DMS153 (cell line): ENCODE measurements around the gene RIC1.
"Not testable (repeated sequence)": the region's sequence is repeated elsewhere in the genome, so short reads cannot be mapped to it uniquely, and the experiment has no call there.

ENCODE experiments used
- DNase-seq: peaks from one replicate; lab custom pipeline; 2025; lab: John Stamatoyannopoulos, UW

RIC1 gene

DNA sequence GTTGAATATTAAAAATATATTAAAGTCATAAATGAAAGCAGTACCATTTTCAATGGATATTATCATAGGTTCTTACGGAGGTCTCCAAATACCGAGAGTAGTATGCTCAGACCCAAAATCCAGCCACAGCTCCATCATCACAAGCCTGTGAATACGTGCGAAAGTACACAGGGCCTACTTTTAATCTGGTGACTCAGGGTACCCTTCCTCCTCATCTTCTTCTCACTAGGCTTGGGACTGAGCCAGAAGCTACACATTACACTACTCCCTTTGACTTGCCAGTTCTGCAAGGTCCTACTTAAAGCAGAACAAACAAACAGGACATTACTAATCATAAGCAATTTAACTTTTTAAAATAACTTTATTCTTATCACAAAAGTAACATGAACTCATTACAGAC lies 7.6 kb upstream of the RIC1 start:
- DNase-seq: no peak

DNA sequence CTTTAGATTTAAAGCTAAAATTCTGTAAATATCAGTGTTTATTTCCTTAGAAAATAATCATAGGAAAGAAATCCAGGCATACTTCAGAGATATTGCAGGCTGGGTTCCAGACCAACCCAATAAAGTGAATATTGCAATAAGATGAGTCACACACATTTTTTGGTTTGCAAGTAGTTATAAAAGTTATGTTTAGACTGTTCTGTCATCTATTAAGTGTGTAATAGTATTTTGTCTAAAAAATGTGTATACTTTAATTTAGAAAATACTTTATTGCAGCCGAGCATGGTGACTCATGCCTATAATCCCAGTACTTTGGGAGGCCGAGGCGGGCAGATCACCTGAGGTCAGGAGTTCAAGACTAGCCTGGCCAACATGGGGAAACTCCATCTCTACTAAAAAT lies 6.9 kb upstream of the RIC1 start:
- no peak for DNase-seq

GRCh38 chr9:5624655-5625054 lies 4.3 kb upstream of the RIC1 start:
- no peak for DNase-seq

- DNase-seq: no peak
These were observed 1.9 kb upstream of the RIC1 start for GRCh38 chr9:5626727-5627634.

DNA sequence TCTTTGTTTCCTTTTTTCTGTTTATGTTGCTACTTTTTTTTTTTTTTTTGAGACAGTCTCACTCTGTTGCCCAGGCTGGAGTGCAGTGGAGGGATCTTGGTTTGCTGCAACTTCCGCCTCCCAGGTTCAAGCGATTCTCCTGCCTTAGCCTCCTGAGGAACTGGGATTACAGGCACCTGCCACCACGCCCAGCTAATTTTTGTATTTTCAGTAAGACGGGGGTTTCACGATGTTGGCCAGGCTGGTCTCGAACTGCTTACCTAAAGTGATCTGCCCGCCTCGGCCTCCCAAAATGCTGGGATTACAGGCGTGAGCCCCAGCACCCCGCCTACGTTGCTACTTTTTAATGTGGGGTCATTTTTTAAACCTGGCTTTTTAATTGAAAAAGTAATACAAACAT lies 1.2 kb upstream of the RIC1 start:
- not testable (repeated sequence) for DNase-seq

DNA sequence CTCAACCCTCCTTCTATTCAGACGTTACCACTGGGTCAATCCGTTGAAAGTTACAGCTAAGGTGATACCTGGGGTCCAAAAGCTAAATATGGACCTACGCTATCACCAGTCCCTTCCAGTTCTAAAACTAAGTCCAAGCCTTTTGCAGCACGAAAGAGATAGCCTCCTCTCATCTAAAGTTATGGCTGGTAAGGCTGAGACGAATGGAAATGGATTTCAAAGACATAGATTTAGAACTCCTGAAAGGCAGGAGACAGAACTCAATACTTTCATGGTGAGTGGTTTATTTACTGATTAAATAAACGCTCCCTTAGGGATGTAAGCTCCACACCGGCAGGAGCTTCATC lies 751 bp upstream of the RIC1 start:
- DNase-seq: no peak

DNA sequence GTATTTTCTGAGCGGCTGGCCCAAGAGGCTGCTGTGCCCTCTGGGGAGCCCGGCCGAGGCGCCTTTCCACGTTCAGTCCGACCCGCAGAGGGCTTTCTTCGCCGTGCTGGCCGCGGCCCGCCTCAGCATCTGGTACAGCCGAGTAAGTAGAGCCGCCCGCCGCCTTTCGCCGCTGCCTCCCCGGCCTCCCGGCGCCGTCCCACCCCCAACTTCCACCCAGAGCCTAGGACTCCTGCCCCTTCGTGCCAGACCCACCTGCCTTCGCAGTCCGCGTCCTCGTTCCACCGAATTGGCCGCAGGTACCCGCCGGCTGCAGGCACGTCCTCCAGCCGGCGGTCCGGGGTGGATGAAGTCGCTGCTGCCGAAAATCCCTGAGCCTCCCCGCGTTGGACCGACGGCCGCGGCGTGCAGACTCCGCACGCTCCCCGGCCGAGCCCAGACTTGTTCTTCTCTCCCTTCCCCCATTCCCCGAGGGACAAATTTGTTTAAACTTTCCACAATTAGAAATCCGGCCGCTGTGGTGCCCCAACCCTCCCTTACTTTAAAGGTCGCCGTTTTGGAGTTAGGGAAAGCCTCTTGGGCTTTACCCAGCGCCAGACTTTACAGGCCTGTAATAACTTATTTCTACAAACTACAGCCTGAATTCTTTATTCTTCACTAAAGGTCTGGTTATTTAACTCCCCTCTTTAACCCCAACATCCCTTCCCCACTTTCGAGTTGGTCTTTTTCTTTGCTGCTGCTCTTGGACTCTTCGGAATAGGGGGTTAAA lies 589 bp downstream of the RIC1 start:
- peak; percentile 9 for DNase-seq

GRCh38 chr9:5630081-5630507 lies 1.2 kb downstream of the RIC1 start:
- no peak for DNase-seq

DNA sequence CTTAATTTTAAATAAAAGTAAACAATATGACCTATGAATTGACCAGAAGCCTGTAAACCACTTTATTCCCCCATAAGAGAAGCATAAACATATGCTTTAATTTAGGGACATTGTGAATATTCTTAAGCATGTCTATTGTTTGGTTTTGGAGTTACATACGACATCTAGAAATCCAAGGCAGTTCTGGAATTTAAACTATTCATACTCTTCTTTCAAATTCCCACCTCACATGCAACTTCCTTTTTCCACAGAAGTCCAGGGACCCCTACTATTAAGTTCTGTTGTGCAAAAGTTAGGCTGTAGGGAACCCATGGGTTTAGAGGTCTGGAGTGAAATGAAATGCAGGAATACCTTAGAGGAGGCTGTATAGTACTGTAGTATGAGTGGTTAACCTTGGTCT lies 2.1 kb downstream of the RIC1 start:
- DNase-seq: no peak

DNA sequence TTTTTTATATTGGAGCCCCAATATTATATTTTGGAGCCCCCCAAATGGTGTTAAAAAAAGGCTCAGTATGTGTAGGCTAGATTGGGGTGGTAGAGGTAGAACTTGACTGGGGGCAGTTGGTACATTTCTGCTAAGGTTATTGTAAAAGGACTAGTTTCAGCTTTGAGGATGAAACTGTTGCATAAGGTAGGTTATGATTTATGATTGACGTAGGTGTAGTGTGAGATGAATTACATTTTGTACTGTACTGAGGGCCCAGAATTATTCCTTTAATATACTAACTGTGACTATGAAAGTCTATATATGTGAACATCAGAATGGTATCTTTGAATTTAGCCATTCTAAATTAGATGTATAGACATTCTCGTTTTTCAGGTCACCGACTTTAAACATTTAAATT lies 3.6 kb downstream of the RIC1 start:
- DNase-seq: no peak

DNA sequence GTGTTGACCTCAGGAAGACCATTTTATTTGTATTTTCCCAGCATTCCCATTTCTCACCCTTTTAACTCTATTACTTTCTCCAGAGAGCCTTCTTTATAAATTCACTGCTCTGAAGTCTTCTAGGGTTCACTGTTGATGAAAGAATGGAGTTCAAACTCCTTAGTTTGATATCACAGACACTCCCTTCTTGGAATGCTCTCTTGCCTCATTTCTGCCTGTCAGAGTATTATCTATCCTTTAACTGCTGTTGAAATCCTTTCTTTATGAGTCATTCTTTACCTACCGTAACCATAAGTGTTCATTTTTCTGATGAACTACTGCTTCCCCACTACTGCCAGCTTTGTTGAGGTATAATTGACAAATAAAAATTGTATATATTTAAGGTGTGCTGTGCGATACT lies 4.3 kb downstream of the RIC1 start:
- no peak for DNase-seq

DNA sequence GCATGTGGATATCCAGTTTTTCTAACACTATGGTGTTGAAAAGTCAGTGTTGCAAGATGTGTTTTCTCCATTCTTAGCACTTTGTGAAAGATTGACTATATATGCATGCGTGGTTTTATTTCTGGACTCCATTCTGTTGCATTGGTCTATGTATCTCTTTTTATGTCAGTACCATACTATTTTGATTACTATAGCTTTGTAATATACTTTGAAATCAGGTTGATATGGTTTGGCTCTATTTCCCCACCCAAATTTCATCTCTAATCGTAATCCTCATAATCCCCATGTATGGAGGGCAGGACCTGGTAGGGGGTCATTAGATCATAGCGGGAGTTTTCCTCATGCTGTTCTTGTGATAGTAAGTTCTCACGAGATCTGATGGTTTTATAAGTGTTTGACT lies 6.5 kb downstream of the RIC1 start:
- no peak for DNase-seq

- DNase-seq: no peak
These were observed 10.9 kb downstream of the RIC1 start for GRCh38 chr9:5639816-5640215.

DNA sequence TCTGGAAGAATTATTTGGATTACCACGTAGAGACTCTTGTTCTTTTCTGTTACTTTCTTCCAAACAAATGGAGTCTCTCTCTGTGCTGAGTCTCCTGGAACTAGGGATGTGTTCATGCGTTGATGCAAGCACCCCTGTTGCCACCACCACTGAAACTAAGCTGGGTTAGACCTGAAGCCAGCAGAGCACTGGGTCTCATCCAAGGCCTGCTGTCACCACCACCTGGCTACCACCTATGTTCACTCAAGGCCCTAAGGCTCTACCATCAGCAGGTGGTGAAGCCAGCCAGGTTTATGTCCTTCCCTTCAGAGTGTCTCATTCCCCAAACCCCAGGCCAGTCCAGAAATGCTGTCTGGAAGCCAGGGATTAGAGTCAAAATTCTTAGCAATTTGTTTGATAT lies 13.3 kb downstream of the RIC1 start:
- no peak for DNase-seq

- DNase-seq: no peak
These were observed 14.2 kb downstream of the RIC1 start for GRCh38 chr9:5643005-5643624.

GRCh38 chr9:5644501-5644900 lies 15.6 kb downstream of the RIC1 start:
- DNase-seq: no peak

DNA sequence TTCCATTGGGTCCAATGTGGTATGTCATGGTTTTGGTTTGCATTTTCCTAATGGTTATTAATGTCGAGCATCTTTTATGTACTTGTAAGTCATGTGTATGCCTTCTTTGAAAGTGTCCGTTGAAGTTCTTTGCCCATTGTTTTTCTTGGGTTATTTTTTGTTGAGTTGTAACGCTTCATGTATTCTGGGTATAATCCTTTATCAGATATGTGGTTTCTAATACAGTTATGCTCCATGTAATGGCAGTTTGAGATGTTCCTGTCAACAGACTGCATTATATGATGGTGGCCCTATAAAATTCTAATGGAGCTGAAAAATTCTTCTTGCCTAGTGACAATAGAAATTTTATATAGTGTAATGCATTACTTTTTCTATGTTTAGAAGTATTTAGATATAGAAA lies 17.2 kb downstream of the RIC1 start:
- no peak for DNase-seq

GRCh38 chr9:5650356-5651105 lies 21.6 kb downstream of the RIC1 start:
- no peak for DNase-seq

- DNase-seq: no peak
These were observed 22.3 kb downstream of the RIC1 start for GRCh38 chr9:5651246-5651645.

DNA sequence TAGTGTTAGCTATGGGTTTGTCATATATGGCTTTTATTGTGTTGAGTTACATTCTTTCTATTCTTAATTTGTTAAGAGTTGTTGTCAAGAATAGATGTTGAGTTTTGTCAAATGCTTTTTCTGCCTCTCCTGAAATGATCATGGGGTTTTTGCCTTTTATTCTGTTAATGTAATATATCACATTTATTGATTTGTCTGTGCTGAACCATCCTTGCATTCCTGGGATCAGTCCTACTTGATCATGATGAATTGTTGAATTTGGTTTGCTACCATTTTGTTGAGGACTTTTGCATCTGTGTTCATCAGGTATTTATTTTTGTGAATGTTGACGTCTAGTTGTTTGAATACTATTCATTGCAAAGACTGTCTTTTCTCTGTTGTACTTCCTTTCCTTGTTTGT lies 23.9 kb downstream of the RIC1 start:
- DNase-seq: no peak

DNA sequence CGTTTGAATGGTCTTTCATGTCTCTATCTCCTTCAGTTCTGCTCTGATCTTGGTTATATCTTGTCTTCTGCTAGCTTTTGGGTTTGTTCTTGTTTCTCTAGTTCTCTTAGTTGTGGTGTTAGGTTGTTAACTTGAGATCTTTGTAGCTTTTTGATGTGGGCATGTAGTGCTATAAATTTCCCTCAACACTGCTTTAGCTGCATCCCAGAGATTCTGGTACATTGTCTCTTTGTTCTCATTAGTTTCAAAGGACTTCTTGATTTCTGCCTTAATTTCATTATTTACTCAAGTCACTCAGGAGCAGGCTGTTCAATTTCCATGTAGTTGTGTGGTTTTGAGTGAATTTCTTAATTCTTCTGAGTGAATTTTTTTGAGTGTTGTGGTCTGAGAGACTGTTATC lies 33.9 kb downstream of the RIC1 start:
- DNase-seq: not testable (repeated sequence)

GRCh38 chr9:5665059-5665458 lies 36.2 kb downstream of the RIC1 start:
- DNase-seq: no peak
